ENCODE measurements around the gene KCND3. TPM values are rescaled to one million over a fixed set of nuclear protein-coding genes. Genes with fewer than 3 reads are reported as not detected.

Gene KCND3
- total and polyA plus RNA-seq, 2 experiments from 2014 or later = 0.10 to 0.18 TPM

- TF ChIP-seq ZNF462 (CRISPR knock-in tag; IDR thresholded peaks at IDR 0.05) (no peak), JUNB (IDR thresholded peaks at IDR 0.05; ENCODE audit: unreplicated experiment) (no peak), ETS1 (IDR thresholded peaks at IDR 0.05) (no peak), ZNF331 (CRISPR knock-in tag; IDR thresholded peaks at IDR 0.05; ENCODE audit: low read depth) (no peak), NANOG (IDR thresholded peaks at IDR 0.05; ENCODE audit: borderline replicate concordance) (no peak), POLR2AphosphoS5 (IDR thresholded peaks at IDR 0.05; ENCODE audit: low read depth) (no peak), EZH2phosphoT487 (IDR thresholded peaks at IDR 0.05; ENCODE audit: unreplicated experiment) (no peak)
Observed at GRCh38 chr1:112002514-112002913, 13.0 kb upstream of the KCND3 start (continued).

- Mint-ChIP-seq H3K4me3 (no peak overlapping the region), H3K4me1 (peaks cover 28% of the 10 kb centered on the region), H3K27me3 (ENCODE audit: insufficient read depth, low read depth, poor library complexity) (peaks cover 3% of the 10 kb centered on the region), H3K36me3 (ENCODE audit: low read depth) (no peaks in the 10 kb centered on the region), H3K27ac (no peak overlapping the region), H3K9me3 (no peaks in the 10 kb centered on the region)
- H4K20me1 ChIP-seq (replicated peaks; ENCODE audit: insufficient read depth) = no peaks in the 10 kb centered on the region
- 0 out of 2 replicates have a peak, but pooled peaks cover 6% of the 10 kb centered on the region for H3K9me2 ChIP-seq (ENCODE audit: insufficient read depth)
- peaks cover 16% of the 10 kb centered on the region for H3K4me1 ChIP-seq (ENCODE audit: insufficient read depth)
- H2AFZ ChIP-seq = no peak overlapping the region
- no peak overlapping the region for H3K4me3 ChIP-seq
- H3K27me3 ChIP-seq (ENCODE audit: insufficient read depth) = no peaks in the 10 kb centered on the region
- H3K36me3 ChIP-seq (ENCODE audit: insufficient read depth) = no peaks in the 10 kb centered on the region
- H3K4me2 ChIP-seq = no peak overlapping the region
- H3K79me2 ChIP-seq (replicated peaks; ENCODE audit: insufficient read depth) = no peaks in the 10 kb centered on the region
- no peak overlapping the region for H3K27ac ChIP-seq (ENCODE audit: low read depth)
- ATAC-seq = no peak
- DNase-seq (ENCODE audit: low spot score) = no peak
- H3F3A ChIP-seq (replicated peaks; ENCODE audit: low read depth) = no peaks in the 10 kb centered on the region
- no peak for TF ChIP-seq EZH2phosphoT487 (IDR thresholded peaks at IDR 0.05; ENCODE audit: unreplicated experiment)
- TF ChIP-seq ZNF331 (CRISPR knock-in tag; IDR thresholded peaks at IDR 0.05; ENCODE audit: low read depth) = no peak
- TF ChIP-seq NANOG (IDR thresholded peaks at IDR 0.05; ENCODE audit: borderline replicate concordance) = no peak
- no peak for TF ChIP-seq REST (IDR thresholded peaks at IDR 0.05; ENCODE audit: unreplicated experiment)
- TF ChIP-seq STAT1 (IDR thresholded peaks at IDR 0.05; ENCODE audit: unreplicated experiment) = no peak
Observed at GRCh38 chr1:112001436-112001835, 12.0 kb upstream of the KCND3 start.
